Right renal pelvis (tissue), 4 donors: ENCODE measurements around the gene MFNG. TPM values are rescaled to one million over a fixed set of nuclear protein-coding genes. Genes with fewer than 3 reads are reported as not detected.
"Not testable (repeated sequence)": the region's sequence is repeated elsewhere in the genome, so short reads cannot be mapped to it uniquely, and the experiment has no call there.

Source experiments
- DNase-seq, 4 donors: peaks; one replicate each; pipeline ENCODE4 v3.0.0-alpha.2; 2013; ENCODE audit warnings: low read depth in 4 of 4, low spot score in 3 of 4, missing footprints in 1 of 4
- polyA plus RNA-seq, 4 donors: library from polyadenylated mRNA; unstranded; fragments of 120-200 nt; gene quantifications; one replicate each; pipeline ENCODE4 v1.2.1, GENCODE V29; 2013; ENCODE audit not compliant: insufficient read length in 4 of 4

The MFNG gene, protein sequence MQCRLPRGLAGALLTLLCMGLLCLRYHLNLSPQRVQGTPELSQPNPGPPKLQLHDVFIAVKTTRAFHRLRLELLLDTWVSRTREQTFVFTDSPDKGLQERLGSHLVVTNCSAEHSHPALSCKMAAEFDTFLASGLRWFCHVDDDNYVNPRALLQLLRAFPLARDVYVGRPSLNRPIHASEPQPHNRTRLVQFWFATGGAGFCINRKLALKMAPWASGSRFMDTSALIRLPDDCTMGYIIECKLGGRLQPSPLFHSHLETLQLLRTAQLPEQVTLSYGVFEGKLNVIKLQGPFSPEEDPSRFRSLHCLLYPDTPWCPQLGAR
- 10 to 100 TPM in 2 of 4 donors, 1 to 10 TPM in 2; 6.5 to 10.6 (median 10.1) TPM for polyA plus RNA-seq

DNA sequence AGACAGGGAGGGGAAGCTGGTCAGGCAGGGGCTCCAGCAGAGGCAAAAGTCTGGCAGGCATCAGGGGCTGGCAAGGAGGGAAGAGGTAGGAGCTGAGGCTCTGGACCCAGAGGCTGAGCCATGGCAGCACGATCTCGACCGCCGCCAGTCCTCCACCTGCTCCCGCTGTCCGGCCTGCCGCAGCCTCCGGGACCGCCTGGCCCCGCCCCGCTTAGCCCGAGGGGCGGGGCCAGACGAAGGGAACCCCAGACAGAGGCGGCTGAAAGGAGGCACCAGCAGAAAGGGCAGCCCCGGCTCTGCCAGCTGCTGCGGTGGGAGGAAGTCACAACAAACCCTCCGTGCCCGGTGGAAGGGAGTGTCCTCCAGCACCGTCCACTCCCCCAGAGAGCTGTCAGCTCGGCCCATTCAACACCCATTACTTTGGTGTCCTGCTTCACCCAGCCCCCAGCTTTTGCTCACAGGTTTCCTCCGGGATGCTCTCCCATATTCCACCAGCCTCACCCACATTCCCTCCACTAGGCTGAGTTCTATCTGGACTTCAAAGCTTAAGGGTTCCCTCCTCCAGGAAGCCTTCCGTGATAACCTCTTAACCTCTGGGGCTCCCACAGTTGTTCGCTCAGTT is at the start of gene MFNG:
TSS of gene MFNG (minus strand) at position 161 of the 622 bp plus-strand sequence. CDS start 207 bp downstream, outside the sequence.
- DNase-seq, result peak; percentile 50 to 65 (median 64)

DNA sequence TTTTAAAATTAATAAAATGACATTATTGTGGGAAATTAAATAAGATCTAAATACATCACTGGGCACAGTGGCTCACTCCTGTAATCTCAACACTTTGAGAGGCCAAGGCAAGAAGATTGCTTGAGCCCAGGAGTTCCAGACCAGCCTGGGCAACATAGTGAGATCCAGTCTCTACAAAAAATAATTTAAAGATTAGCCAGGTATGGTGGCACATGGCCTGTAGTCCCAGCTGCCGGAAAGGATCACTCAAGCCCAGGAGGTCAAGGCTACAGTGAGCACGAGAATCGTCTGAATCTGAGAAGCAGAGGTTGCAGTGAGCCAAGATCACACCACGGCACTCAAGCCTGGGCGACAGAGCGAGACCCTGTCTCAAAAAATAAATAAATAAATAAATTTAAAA is 49.0 kb upstream of the MFNG start:
- DNase-seq, result no peak

DNA sequence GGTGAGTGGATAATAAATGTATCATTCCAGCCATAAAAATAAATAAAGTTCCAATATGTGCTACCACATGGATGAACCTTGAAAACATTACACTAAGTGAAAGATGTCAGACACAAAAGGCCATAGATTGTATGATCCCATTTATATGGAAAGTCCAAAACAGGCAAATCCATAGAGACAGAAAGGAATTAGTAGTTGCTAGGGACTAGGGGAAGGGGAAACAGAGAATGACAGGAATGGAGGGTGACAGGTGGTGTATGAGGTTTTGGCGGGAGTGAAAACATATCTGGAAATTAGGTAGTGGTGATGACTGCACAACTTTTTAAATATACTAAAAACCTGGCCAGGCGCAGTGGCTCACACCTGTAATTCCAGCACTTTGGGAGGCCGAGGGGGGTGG is 48.3 kb upstream of the MFNG start:
- DNase-seq, result no peak

DNA sequence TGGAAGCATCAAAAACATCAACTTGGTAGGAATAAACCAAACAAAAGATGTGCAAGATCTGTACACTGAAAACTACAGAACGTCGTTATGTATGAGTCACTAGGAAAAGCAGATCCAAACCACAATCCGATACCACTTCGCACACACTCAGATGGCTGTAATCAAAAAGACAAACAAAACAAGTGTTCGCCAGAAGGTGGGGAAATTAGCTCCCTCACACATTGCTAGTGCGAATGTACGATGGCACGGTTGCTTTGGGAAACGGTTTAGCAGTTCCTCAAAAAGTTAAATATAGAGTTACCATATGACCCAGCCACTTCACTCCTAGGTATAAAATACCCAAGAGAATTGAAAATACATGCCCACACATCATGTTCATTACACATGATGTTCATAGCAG is 47.8 kb upstream of the MFNG start:
- DNase-seq, result no peak

DNA sequence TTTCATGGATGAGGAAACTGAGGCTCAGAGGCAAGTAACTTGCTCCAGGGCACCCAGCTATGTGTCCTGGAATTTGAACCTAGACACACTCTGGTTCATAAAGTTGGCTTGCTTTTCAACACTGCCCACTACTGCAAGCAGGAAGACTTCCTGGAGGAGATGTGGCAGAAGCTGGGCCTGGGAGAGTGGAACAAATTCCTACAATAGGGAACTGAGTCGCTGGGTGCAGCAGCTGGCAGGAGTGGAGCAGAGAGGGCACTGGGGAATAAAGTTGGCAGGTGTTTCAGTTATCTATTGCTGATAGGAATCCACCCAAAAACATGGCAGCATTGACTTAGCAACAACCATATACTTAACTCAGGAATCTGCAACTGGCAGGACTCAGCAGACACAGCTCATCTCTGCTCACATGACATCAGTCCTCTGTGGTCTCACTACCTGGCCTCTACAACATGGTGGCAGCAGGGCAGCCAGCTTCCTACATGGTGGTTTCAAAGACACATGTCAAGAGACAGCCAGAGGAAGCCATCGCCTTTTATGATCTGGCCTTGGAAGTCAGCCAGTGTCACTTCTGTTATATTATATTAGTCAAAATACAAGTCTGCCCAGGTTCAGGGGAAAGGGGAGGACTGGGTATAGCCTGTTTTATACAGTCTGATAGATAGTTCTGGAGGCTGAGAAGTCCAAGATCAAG is 43.6 kb upstream of the MFNG start:
- DNase-seq, result no peak

DNA sequence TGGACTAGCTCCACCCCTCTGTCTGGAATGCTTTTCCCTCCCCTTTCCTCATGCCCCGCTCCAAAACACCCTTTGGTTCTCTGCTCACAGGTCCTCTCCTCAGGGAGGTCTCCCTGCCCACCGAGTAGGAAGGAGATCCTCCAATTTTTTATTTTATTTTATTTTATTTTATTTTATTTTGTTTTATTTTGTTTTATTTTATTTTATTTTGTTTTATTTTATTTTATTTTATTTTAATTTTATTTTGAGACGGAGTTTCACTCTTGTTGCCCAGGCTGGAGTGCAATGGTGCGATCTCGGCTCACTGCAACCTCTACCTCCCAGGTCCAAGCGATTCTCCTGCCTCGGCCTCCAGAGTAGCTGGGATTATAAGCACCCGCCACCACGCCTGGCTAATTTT is 41.8 kb upstream of the MFNG start:
- DNase-seq, result not testable (repeated sequence)

DNA sequence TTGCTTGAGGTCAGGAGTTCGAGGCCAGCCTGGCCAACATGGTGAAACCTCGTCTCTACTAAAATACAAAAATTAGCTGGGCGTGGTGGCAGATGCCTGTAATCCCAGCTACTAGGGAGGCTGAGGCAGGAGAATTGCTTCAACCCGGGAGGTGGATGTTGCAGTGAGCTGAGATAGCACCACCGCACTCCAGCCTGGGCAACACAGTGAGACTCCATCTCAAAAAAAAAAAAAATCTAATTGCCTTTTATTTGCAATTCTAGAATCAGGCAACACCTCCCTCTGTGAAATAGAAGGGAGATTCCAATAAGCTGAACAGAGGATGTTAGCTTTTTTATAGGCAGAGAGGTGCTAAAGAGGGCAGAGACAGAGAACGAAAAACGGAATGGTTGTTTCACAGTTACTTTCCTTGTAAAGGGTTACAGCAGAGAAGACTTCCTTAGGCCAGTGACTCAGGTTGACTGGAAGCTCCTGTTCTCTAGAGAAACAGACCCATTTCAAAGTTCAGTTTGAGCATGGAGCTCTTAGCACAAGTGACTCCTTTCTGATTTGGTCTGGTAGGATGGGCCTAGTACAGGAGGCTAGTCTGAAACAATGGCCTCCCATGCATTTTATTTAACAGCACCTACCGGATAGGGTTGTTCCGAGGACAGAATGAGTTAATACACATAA is 41.0 kb upstream of the MFNG start:
- DNase-seq, result not testable (repeated sequence)

DNA sequence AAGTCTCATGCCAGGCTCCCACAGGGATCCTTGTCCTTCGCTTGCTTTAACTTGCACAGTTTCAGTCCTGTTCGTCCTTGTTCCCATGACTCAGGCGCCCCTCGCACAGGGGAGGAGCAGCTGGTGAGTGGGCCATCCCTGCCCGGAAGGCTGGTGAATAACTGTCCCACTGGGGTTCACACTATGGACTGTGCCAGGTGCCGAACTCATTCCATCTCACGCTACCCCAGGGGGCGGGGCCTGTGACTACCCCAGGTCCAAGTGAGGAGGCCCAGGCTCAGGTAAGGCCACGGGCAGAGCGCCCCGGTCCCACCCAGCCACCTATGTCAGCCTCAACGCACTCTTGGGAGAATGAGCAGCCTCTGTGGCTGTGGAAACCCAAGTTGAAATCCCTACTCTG is 40.2 kb upstream of the MFNG start:
- no peak for DNase-seq

DNA sequence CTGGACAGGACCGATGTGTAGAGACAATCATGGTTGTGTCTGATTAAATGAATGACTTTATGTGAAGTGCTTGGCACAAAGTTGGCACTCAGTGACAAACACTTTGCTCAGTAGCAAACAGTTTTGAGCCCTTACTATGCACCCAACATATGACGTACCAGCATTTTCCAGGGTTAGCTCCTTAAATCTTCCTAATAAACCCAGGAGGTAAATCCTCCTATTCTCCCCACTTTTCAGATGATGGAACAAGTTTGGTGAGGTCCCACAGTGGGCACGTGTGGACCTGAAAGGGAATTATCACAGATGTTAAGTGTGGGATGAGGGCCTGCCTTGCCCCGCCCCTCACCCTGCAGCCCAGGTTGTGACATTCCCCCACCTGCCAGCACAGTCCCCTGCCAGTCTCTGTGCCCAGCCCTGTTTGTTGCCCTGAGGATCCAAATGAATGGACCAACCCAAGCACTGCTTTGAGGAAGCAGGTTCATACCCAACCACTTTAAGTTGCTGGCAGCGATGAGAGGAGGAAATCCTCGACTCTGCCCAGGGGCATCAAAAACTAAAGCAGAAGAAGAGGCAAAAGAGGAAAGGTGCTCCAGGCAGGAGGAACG is 39.7 kb upstream of the MFNG start:
- no peak for DNase-seq

DNA sequence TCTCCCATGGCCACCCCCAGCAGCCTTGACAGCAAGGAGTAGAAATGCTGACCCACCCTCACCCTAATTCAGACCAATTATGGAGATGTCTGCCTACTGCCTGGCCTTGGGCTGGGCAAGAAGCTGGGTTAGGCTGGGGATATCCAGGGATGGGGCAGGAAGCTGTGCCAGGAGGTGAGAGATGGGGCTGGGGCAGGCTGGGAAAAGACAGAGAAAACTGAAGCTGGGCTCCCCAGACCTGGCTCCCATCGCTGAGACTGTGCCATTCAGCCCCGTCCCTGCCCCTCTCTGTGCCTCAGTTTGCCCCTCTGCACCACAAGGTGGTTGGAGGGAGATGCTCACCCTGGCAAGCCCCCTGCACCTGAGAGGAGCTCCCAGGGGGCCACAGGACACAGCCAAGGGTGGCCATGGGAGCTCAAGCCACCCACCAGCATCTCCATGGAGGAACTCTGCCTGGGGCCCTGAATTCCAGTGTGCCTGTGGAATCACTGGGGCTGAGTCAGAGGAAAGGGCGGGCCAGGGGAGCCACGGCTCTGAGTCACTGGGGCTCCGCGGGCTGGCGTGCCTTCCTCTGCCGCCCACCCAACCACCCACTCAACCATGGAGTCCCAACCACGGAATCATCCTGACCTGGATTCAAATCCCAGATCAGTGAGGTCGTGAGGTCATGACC is 39.0 kb upstream of the MFNG start:
- no peak for DNase-seq

DNA sequence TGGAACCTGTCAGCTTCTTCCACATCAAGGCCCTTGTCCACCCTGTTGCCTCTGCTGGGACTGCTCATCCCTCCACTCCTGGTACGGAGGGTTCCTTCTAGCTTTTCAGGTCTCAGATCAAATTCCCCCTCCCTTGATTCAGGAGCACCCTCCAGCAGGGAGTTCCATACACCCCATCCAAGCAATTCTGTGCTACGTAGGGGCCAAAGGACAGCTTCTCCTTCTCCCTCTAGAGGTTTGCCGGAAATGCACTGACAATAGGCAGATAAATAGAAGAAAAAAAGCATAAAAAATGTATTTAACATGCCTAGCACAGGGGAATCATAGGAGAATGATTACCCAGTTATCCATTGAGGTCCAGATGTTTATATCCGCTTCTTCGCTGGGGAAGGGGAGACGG is 36.3 kb upstream of the MFNG start:
- no peak for DNase-seq

DNA sequence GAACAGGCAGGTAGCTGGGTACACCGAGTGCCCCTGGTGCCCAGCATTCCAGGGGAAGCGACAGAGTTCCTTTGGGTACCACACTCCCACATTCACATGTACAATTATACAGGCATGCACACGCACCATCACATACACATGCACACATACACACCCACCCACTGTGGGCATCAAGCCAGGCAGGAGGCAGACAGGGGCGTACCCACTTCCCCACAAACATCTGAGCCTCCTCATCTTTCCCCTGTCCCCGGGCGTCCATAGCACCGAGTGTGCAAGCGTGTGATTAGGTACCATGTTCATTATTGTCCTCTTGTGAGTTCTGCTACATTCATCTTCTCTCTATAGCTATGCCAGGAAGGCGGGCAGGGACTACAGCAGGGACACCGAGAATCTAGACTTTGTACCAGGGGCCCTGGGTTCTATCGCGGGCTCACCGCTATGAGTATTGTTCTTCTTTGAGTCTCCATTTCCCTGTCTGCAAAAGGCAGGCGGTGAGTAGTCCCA is 35.1 kb upstream of the MFNG start:
- DNase-seq, result no peak

DNA sequence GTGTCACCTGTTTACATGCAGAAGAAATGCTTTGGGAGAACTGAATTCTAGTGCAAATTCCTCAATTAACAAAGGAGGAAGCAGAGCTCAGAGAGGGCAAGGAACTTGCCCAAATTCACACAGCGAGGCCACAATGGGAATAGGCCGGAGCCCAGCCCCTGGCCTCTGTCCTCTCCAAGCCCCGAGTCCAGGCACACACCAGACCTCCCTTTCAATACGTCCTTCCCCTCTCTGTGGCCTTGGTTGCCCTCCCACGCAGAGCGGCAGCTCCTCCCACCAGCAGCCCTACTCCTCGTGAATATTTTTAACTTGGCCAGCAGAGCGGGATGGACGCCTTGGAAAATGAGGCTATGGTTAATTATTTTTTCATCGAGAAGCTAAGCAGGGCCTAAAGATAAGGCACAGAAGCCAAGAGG is 34.6 kb upstream of the MFNG start:
- DNase-seq, result no peak

DNA sequence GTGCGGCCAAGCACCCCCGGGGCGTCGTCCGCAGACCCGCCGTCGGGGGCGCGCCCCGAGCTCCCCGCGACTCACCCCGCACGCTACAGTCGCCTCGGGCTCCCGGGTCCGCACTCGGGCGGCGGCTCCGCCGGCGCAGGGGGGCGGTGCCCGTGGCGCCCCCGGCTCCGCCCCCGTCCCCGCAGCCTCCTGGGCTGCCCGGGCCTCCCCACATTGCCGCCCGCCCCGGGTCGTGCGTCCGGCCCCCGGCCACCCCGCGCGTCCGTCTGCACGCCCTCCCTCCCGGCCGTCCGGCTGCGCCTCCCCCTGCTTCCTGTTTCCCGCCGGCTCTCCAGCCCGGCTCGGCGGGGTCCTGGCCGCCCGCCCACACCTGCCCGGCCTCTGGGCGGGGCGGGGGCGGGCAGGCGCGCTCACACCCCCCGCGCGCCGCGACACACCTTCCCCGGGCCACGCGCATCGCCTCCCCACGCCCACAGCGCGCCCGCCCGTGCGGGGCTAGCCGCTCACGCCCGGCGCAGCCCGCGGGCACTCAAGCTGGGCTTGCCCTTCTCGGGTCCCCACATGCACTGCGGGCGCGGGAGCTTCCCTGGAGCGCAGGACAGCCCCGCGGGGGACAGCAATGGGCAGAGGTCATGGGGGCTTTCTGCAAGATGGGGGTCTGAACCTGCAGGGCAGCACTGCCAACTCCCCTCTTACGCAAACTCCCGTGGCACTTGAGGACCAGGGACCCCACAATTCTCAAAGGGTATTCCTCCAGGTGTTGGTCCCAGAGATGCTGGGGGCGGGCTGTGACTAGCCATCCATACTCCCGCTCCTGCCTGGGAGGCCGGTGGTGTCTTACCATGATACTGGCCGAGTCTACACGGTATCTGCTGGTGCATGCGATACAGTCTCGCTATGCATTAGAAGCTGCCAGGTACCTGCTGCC is 33.3 kb upstream of the MFNG start, which contains the start of gene CARD10:
TSS of gene CARD10 (minus strand) at position 148 of the 928 bp plus-strand sequence. CDS start 215 bp downstream, outside the sequence.
- no peak for DNase-seq

DNA sequence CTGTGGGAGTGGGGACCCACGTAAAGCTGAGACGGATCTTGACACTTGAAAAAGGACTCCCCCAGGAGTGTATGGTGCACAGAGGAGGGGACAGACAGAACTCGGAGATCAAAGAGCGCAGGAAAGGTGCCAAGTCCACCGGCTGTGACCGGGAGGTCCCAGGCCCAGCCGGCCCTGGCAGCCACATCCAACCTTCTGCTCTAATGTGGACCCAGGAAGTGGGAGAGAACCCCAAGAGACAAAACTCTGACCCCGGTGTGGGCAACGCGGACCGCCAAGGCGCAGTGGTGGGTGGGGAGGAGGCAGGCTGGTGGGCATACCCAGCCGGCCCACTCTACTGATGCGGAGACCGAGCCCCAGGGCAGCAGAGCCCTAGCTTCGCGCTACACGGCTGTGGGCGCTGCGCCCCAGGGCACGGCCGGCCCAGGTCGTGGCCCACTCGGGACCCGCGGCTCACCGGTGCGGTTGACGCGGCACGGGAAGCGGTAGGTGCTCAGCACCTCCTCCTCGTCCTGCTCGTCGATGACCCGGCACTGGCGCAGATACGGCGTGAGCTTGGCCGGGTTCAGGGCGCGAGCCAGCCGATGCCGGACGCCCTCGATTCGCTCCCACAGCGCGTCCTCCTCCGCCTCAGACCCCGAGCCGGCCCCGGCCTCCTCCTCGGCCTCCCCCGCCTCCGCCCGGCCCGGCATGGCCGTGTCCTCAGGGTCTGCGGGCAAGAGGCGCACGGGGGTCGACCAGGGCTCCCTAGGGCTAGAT is 32.5 kb upstream of the MFNG start:
- no peak for DNase-seq

DNA sequence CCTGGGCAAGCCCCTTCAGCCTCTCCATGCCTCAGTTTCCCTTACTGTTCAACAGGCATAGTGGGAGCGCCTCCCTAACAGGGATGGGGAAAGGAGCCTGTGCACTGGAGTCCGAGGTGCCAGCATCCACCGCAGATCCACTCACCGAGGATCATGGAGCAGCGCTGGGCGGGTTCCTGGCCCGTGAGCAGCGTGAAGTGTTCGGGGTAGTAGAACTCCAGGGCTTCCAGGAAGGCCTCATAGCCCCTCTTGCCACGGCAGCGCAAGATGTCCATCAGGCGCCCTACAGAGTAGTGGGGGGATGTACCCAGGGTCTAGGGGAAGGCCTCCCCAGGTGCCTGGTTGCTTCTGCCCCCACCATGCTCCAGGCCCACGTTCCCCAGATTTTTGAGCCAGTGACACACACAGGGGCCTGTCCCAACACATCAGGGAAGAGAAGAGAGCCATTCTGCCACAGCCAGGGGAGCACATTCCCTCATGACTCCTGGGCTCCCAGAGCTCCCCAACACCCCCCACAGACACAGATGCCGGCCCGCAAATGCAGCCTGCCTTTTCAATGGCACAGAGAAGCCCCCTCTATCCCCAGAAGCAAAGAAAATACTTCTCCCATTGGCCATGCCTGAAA is 31.8 kb upstream of the MFNG start:
- no peak for DNase-seq

DNA sequence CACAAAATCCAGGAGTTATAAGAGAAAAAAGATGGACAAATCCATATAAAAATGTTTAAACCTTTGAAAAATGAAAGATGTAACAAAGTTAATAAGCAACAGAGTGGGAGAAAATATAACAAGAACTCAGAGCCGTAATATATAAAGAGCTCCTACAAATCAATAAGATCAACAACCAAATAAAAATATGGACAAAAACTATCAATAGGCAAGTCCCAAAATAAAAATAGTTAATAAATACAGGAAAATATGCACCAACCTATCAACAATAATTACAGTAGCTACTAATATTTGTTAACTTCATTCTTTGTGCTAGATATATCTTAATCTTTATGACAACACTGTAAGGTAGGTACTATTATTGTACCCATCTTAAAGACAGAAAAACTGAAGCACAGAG is 30.3 kb upstream of the MFNG start:
- no peak for DNase-seq

DNA sequence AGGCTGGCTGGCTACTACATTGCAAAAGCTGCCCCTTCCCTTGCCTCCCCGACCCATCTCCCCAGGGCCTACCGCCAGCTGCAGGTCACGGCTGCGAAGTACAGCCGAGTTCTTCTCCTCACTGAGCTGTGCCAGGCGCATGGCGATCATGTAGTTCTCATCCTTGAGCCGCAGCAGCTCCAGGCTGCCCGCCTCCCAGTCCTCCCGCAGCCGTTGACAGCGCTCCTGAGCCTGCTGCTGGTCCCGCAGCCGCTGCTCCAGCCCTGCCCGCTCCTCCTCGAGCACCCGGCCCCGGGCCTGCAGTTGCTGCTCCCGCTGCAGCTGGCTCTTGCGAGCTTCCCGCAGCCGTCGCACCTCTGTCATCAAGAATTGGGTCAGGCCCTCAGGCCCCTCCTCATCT is 29.7 kb upstream of the MFNG start:
- DNase-seq, result no peak
